HFFc6 (cell line): ENCODE results near the gene IQCE. TPM values are rescaled to one million over a fixed set of nuclear protein-coding genes. Genes with fewer than 3 reads are reported as not detected.

ENCODE experiments used
- DNase-seq: peaks from one replicate; pipeline ENCODE4 v3.0.0-alpha.2; 2018
- H3K27ac Mint-ChIP-seq: 2 replicates; pipeline ENCODE4 v1.8.0; 2020; ENCODE audit warnings: mild to moderate bottlenecking, mixed read lengths
- H3K27me3 Mint-ChIP-seq: 2 replicates; pipeline ENCODE4 v1.8.0; 2021; ENCODE audit warnings: mild to moderate bottlenecking, moderate library complexity, mixed read lengths; ENCODE audit not compliant: insufficient read depth
- H3K36me3 Mint-ChIP-seq: 2 replicates; pipeline ENCODE4 v1.8.0; 2021; ENCODE audit warnings: low read depth, mixed read lengths
- H3K4me1 Mint-ChIP-seq: 2 replicates; pipeline ENCODE4 v1.8.0; 2020; ENCODE audit warnings: low read depth, mixed read lengths
- H3K4me3 Mint-ChIP-seq: 2 replicates; pipeline ENCODE4 v1.8.0; 2020; ENCODE audit warnings: mild to moderate bottlenecking, moderate library complexity, mixed read lengths
- H3K9me3 Mint-ChIP-seq: 2 replicates; pipeline ENCODE4 v1.8.0; 2020; ENCODE audit warnings: mild to moderate bottlenecking, mixed read lengths
- CTCF ChIP-seq: fragments of 200-600 bp; sonication (generic); IDR thresholded peaks from 2 replicates; pipeline ENCODE4 v1.5.0; 2021; ENCODE audit warnings: antibody characterized with exemption, mild to moderate bottlenecking
- total RNA-seq, 6 experiments: library from RNA; stranded (reverse); fragmentation: NEBNext Ultra II Directional; extraction: Animal tissue kit (Norgen Biotek cat#: 25700); gene quantifications; 2 replicates in 1 of 6; 3 replicates in 5 of 6; pipeline ENCODE4 v1.2.3, GENCODE V29; 2021

Gene IQCE
- total RNA-seq, 6 experiments from 2014 or later = 14.9 to 18.1 (median 17.0) TPM

GRCh38 chr7:2621948-2622640 lies 63.3 kb downstream of the IQCE start:
- H3K4me3 Mint-ChIP-seq = no peak overlapping the region
- H3K36me3 Mint-ChIP-seq = no peaks in the 10 kb centered on the region
- peaks cover 8% of the 10 kb centered on the region for H3K27me3 Mint-ChIP-seq
- peaks cover 43% of the 10 kb centered on the region for H3K4me1 Mint-ChIP-seq
- no peak for DNase-seq
- no peak for TF ChIP-seq CTCF
- peak overlapping the region; percentile 57; the same call in 1 of the 2 replicates for H3K27ac Mint-ChIP-seq
- no peaks in the 10 kb centered on the region for H3K9me3 Mint-ChIP-seq

- no peaks in the 10 kb centered on the region for H3K36me3 Mint-ChIP-seq
- H3K4me3 Mint-ChIP-seq = no peak overlapping the region
- H3K9me3 Mint-ChIP-seq = no peaks in the 10 kb centered on the region
- H3K27ac Mint-ChIP-seq = no peak overlapping the region
- H3K27me3 Mint-ChIP-seq = peaks cover 5% of the 10 kb centered on the region
- TF ChIP-seq CTCF = no peak
- no peak for DNase-seq
- H3K4me1 Mint-ChIP-seq = peaks cover 43% of the 10 kb centered on the region
Measured at GRCh38 chr7:2622869-2623697, 64.3 kb downstream of the IQCE start.

- H3K27ac Mint-ChIP-seq = no peak overlapping the region
- H3K27me3 Mint-ChIP-seq = peaks cover 3% of the 10 kb centered on the region
- H3K9me3 Mint-ChIP-seq = no peaks in the 10 kb centered on the region
- no peak for DNase-seq
- H3K4me3 Mint-ChIP-seq = no peak overlapping the region
- H3K36me3 Mint-ChIP-seq = no peaks in the 10 kb centered on the region
- H3K4me1 Mint-ChIP-seq = peaks cover 41% of the 10 kb centered on the region
- TF ChIP-seq CTCF = no peak
Measured at GRCh38 chr7:2623698-2624014, 64.9 kb downstream of the IQCE start.

GRCh38 chr7:2624293-2624886 lies 65.6 kb downstream of the IQCE start:
- Mint-ChIP-seq H3K9me3 (no peaks in the 10 kb centered on the region), H3K4me1 (peaks cover 34% of the 10 kb centered on the region), H3K27ac (peak overlapping the region; percentile 84), H3K27me3 (peaks cover 3% of the 10 kb centered on the region), H3K4me3 (no peak overlapping the region), H3K36me3 (no peaks in the 10 kb centered on the region)
- DNase-seq = no peak
- no peak for TF ChIP-seq CTCF

GRCh38 chr7:2626498-2627117 lies 67.8 kb downstream of the IQCE start:
- no peak for TF ChIP-seq CTCF
- Mint-ChIP-seq H3K27me3 (peaks cover 3% of the 10 kb centered on the region), H3K4me3 (no peak overlapping the region), H3K36me3 (no peaks in the 10 kb centered on the region), H3K27ac (peak overlapping the region; percentile 81), H3K9me3 (no peaks in the 10 kb centered on the region), H3K4me1 (peaks cover 27% of the 10 kb centered on the region)
- peak; percentile 55 for DNase-seq
